ENCODE results near the gene WDR5B. TPM values are rescaled to one million over a fixed set of nuclear protein-coding genes. Genes with fewer than 3 reads are reported as not detected.
"Not testable (repeated sequence)": the region's sequence is repeated elsewhere in the genome, so short reads cannot be mapped to it uniquely, and the experiment has no call there.

WDR5B gene
- total and polyA plus RNA-seq, 4 donors: 1.8 to 3.7 (median 2.0) TPM

GRCh38 chr3:122374034-122374433 is 41.8 kb downstream of the WDR5B start:
- TF ChIP-seq HNF4A (conservative IDR thresholded peaks at IDR 0.05) (peak; percentile 21 to 43), RXRA (IDR thresholded peaks at IDR 0.05) (no peak)
- DNase-seq (ENCODE audit: low spot score): no peak
- WGBS: 47% methylated on average over 1 of the region's 1 CpG

GRCh38 chr3:122366379-122366749 is 49.5 kb downstream of the WDR5B start:
- Histone ChIP-seq H3K27ac (ENCODE audit: low read depth in 1 of 2, low read length in 2 of 2) (peak overlapping the region; percentile 23 to 59), H3K4me3 (ENCODE audit: low read depth in 1 of 3, low read length in 3 of 3) (no peak overlapping the region), H3K9me3 (ENCODE audit: control insufficient read depth in 4 of 4, low read length in 3 of 4) (no peaks in the 10 kb centered on the region), H3K27me3 (ENCODE audit: control insufficient read depth in 4 of 4, insufficient read depth in 4 of 4, low read length in 3 of 4) (no peaks in the 10 kb centered on the region), H3K4me1 (ENCODE audit: control insufficient read depth in 4 of 4, insufficient read depth in 4 of 4, low read length in 3 of 4) (peaks cover 5 to 31% (median 11%) of the 10 kb centered on the region in 4 donors), H3K36me3 (ENCODE audit: control insufficient read depth in 4 of 4, insufficient read depth in 3 of 4, low read depth in 1 of 4, low read length in 3 of 4) (peaks cover 2 to 12% (median 7%) of the 10 kb centered on the region in 4 donors), H3K9ac (ENCODE audit: low read depth in 1 of 2, low read length in 2 of 2) (no peak overlapping the region)
- no peak for TF ChIP-seq TAF1 (conservative IDR thresholded peaks at IDR 0.05)
- TF ChIP-seq EGR1 (IDR thresholded peaks at IDR 0.05; ENCODE audit: low read depth in 2 of 2): no peak
- peak; percentile 17 to 31 for TF ChIP-seq HNF4A (conservative IDR thresholded peaks at IDR 0.05)
- WGBS: 69% methylated on average over 5 of the region's 5 CpGs
- no peak for DNase-seq (ENCODE audit: low spot score)

More at GRCh38 chr3:122374034-122374433, 41.8 kb downstream of the WDR5B start:
- peaks cover 0 to 26% (median 7%) of the 10 kb centered on the region in 4 donors for H3K4me1 ChIP-seq (ENCODE audit: control insufficient read depth in 4 of 4, insufficient read depth in 4 of 4, low read length in 3 of 4)
- H3K9ac ChIP-seq (ENCODE audit: low read depth in 1 of 2, low read length in 2 of 2): no peak overlapping the region
- peaks cover 0 to 9% (median 4%) of the 10 kb centered on the region in 4 donors for H3K36me3 ChIP-seq (ENCODE audit: control insufficient read depth in 4 of 4, insufficient read depth in 3 of 4, low read depth in 1 of 4, low read length in 3 of 4)
- no peak overlapping the region for H3K27ac ChIP-seq (ENCODE audit: low read depth in 1 of 2, low read length in 2 of 2)
- no peaks in the 10 kb centered on the region for H3K27me3 ChIP-seq (ENCODE audit: control insufficient read depth in 4 of 4, insufficient read depth in 4 of 4, low read length in 3 of 4)
- H3K9me3 ChIP-seq (ENCODE audit: control insufficient read depth in 4 of 4, low read length in 3 of 4): no peaks in the 10 kb centered on the region
- no peak overlapping the region for H3K4me3 ChIP-seq (ENCODE audit: low read depth in 1 of 3, low read length in 3 of 3)

GRCh38 chr3:122365582-122366378 is 50.1 kb downstream of the WDR5B start:
- DNase-seq (ENCODE audit: low spot score); H3K4me3 ChIP-seq (ENCODE audit: low read depth in 1 of 3, low read length in 3 of 3); H3K27me3 ChIP-seq (ENCODE audit: control insufficient read depth in 4 of 4, insufficient read depth in 4 of 4, low read length in 3 of 4); H3K9ac ChIP-seq (ENCODE audit: low read depth in 1 of 2, low read length in 2 of 2); H3K9me3 ChIP-seq (ENCODE audit: control insufficient read depth in 4 of 4, low read length in 3 of 4): not testable (repeated sequence)
- peaks cover 2 to 16% (median 5%) of the 10 kb centered on the region in 4 donors for H3K36me3 ChIP-seq (ENCODE audit: control insufficient read depth in 4 of 4, insufficient read depth in 3 of 4, low read depth in 1 of 4, low read length in 3 of 4)
- H3K4me1 ChIP-seq (ENCODE audit: control insufficient read depth in 4 of 4, insufficient read depth in 4 of 4, low read length in 3 of 4): peaks cover 5 to 31% (median 11%) of the 10 kb centered on the region in 4 donors
- whole genome bisulfite sequencing: 49% methylated on average over 10 of the region's 10 CpGs
- H3K27ac ChIP-seq (ENCODE audit: low read depth in 1 of 2, low read length in 2 of 2): peak overlapping the region; percentile 38 to 59
- TF ChIP-seq JUND (IDR thresholded peaks at IDR 0.05) (peak; percentile 100), HNF4A (conservative IDR thresholded peaks at IDR 0.05) (peak; percentile 98 to 99), HNF4G (IDR thresholded peaks at IDR 0.05) (peak; percentile 95), EGR1 (IDR thresholded peaks at IDR 0.05; ENCODE audit: low read depth in 2 of 2) (peak in 1 of 2 donors; percentile 8), RAD21 (IDR thresholded peaks at IDR 0.05) (peak; percentile 21 to 42), RXRA (IDR thresholded peaks at IDR 0.05) (peak; percentile 85 to 89), SP1 (IDR thresholded peaks at IDR 0.05) (peak; percentile 98), YY1 (IDR thresholded peaks at IDR 0.05) (peak; percentile 70), ATF3 (IDR thresholded peaks at IDR 0.05) (peak; percentile 99), MAX (IDR thresholded peaks at IDR 0.05) (peak; percentile 76), FOXA1 (IDR thresholded peaks at IDR 0.05) (peak; percentile 96), ZBTB33 (IDR thresholded peaks at IDR 0.05) (peak; percentile 74), NR2F2 (IDR thresholded peaks at IDR 0.05) (peak; percentile 43), FOXA2 (IDR thresholded peaks at IDR 0.05) (peak; percentile 92), REST (IDR thresholded peaks at IDR 0.05) (peak; percentile 33)
